K562 (cell line): ENCODE results near the gene RBBP8. TPM values are rescaled to one million over a fixed set of nuclear protein-coding genes. Genes with fewer than 3 reads are reported as not detected.

Source experiments
- ATAC-seq: fragments of 200-7000 bp; cut with Tn5 transposase; 3 replicates; pipeline ENCODE4 v1.9.1; 2020; ENCODE audit warnings: moderate library complexity
- BruUV-seq: library from RNA; stranded (reverse); fragments of 400-500 nt; replicated peaks from 2 replicates; lab custom pipeline; 2021; lab: Mats Ljungman, UMichigan
- CTCF ChIA-PET: fragments of 300-600 bp; formaldehyde crosslinking; extraction: SDS; loops from one replicate; lab custom pipeline; 2021; ENCODE audit warnings: low intra/inter-chr PET ratio; lab: Yijun Ruan, JAX
- POLR2A ChIA-PET: fragments of 300-600, 350-650 bp; sonication (Branson Sonifier 250); formaldehyde crosslinking; extraction: SDS; loops from one replicate; lab custom pipeline; 2021; ENCODE audit warnings: antibody characterized with exemption, inconsistent platforms; lab: Yijun Ruan, JAX
- DNase-seq, 4 experiments: peaks; one replicate each; pipeline versions ENCODE4 v3.0.0 to v3.0.0-alpha.2; 2011 to 2018; ENCODE audit warnings: low spot score in 3 of 4, mixed read lengths in 3 of 4; ENCODE audit errors: extremely low read depth in 1 of 4
- FAIRE-seq: peaks from 2 replicates; lab custom pipeline; 2011; peaks lifted over from hg19 to GRCh38; lab: Jason Lieb, UNC
- H2AFZ ChIP-seq: 2 replicates; pipeline ENCODE4 v1.6.0; 2011; ENCODE audit warnings: low read depth, low read length, control low read depth, inconsistent platforms
- H3K27ac ChIP-seq: fragments of 200-600 bp; 3 replicates; pipeline ENCODE4 v1.8.0; 2011; ENCODE audit warnings: low read depth, mild to moderate bottlenecking, control low read depth, inconsistent platforms, low read length, moderate library complexity, mixed read lengths; ENCODE audit errors: extremely low read depth
- H3K27me3 ChIP-seq, 2 experiments: fragments of 300-600 bp in 1 of 2; 2 replicates in 1 of 2; 3 replicates in 1 of 2; pipeline versions ENCODE4 v1.6.0 to v1.8.0; 2011; ENCODE audit warnings: inconsistent platforms in 2 of 2, low read length in 2 of 2, mild to moderate bottlenecking in 1 of 2, mixed read lengths in 1 of 2, moderate library complexity in 1 of 2; ENCODE audit not compliant: control insufficient read depth in 2 of 2, insufficient read depth in 2 of 2
- H3K36me3 ChIP-seq: fragments of 300-600 bp; 3 replicates; pipeline ENCODE4 v1.8.0; 2011; ENCODE audit warnings: mild to moderate bottlenecking, low read length, inconsistent platforms; ENCODE audit not compliant: control insufficient read depth, insufficient read depth
- H3K4me1 ChIP-seq, 2 experiments: fragments of 200-600 bp in 1 of 2; replicated peaks in 1 of 2; 2 replicates in 1 of 2; 3 replicates in 1 of 2; pipeline versions ENCODE4 v1.5.1 to v1.8.0; 2011; ENCODE audit warnings: inconsistent platforms in 2 of 2, low read length in 2 of 2, mild to moderate bottlenecking in 1 of 2, mixed read lengths in 1 of 2, moderate library complexity in 1 of 2; ENCODE audit not compliant: control insufficient read depth in 2 of 2, insufficient read depth in 2 of 2
- H3K4me2 ChIP-seq: 2 replicates; pipeline ENCODE4 v1.6.1; 2011; ENCODE audit warnings: low read length, control low read depth, inconsistent platforms, mixed read lengths; ENCODE audit not compliant: insufficient read depth
- H3K4me3 ChIP-seq: fragments of 200-600 bp; sonication (generic), shearing (Covaris generic); 2 replicates; pipeline ENCODE4 v1.5.1; 2016; ENCODE audit warnings: control low read depth, inconsistent platforms
- H3K79me2 ChIP-seq: fragments of 200-600 bp; 3 replicates; pipeline ENCODE4 v1.8.0; 2011; ENCODE audit warnings: low read length, inconsistent platforms; ENCODE audit not compliant: control insufficient read depth, insufficient read depth
- H3K9ac ChIP-seq, 2 experiments: 2 replicates each; pipeline versions ENCODE4 v1.6.0 to v1.6.1; 2011; ENCODE audit warnings: low read depth in 2 of 2, low read length in 2 of 2, control low read depth in 1 of 2, inconsistent platforms in 1 of 2, mild to moderate bottlenecking in 1 of 2, mixed read lengths in 1 of 2; ENCODE audit not compliant: insufficient read depth in 1 of 2
- H3K9me1 ChIP-seq: one replicate; pipeline ENCODE4 v1.6.0; 2011; ENCODE audit warnings: inconsistent platforms, mild to moderate bottlenecking, low read length, moderate library complexity; ENCODE audit not compliant: control insufficient read depth, insufficient read depth
- H3K9me3 ChIP-seq: replicated peaks from 2 replicates; pipeline ENCODE4 v1.5.1; 2011; ENCODE audit warnings: low read depth, low read length, inconsistent platforms; ENCODE audit not compliant: control insufficient read depth, insufficient read depth
- H4K20me1 ChIP-seq: replicated peaks from 2 replicates; pipeline ENCODE4 v1.6.1; 2011; ENCODE audit warnings: low read length, inconsistent platforms, mixed read lengths; ENCODE audit not compliant: control insufficient read depth, insufficient read depth
- ZBTB2 ChIP-seq: fragments of 450-650 bp; IDR thresholded peaks from 2 replicates; pipeline ENCODE4 v1.6.1; 2016; ENCODE audit warnings: antibody characterized with exemption
- ZNF23 ChIP-seq: fragments of 250-450 bp; sonication (Bioruptor Pico); IDR thresholded peaks from 2 replicates; pipeline ENCODE4 v1.4.0; 2020; ENCODE audit warnings: mild to moderate bottlenecking
- ZNF253 ChIP-seq: fragments of 250-450 bp; sonication (Bioruptor Pico); conservative IDR thresholded peaks from 2 replicates; pipeline ENCODE4 v1.6.1; 2021; ENCODE audit warnings: mild to moderate bottlenecking
- ZNF384 ChIP-seq: IDR thresholded peaks from 2 replicates; pipeline ENCODE4 v1.6.1; 2012; ENCODE audit warnings: low read depth, low read length, improper control_type of control experiment
- WGBS: fragments of 100-300 bp; shearing (Covaris generic); methylation state at CpG from one replicate; pipeline ENCODE4 v1.1.6; 2016; ENCODE audit warnings: low coverage, mixed read lengths; ENCODE audit not compliant: insufficient coverage; ENCODE audit errors: missing lambda C conversion rate; 5-methylcytosine and 5-hydroxymethylcytosine counted together
- in situ Hi-C: fragments of 300-500 bp; cut with MboI; formaldehyde crosslinking; loops from 4 replicates; pipeline ENCODE4 v1.15.0; 2018; ENCODE audit warnings: inconsistent platforms, mixed read lengths
- intact Hi-C: fragments of 100-400 bp; cut with micrococcal nuclease; formaldehyde crosslinking; loops from 2 replicates; pipeline ENCODE4 v1.14.2; 2022
- polyA plus RNA-seq, 8 experiments: library from polyadenylated mRNA; depleted of rRNA in 4 of 8; stranded (reverse) in 5 of 8; unstranded in 3 of 8; fragments of >200 nt; fragmentation: Nextera tagmentation in 2 of 8; fragmentation: Illumina TruSeq in 1 of 8; extraction: Ambion mirVana in 2 of 8; extraction: Trizol in 1 of 8; gene quantifications; 2 replicates each; pipeline versions ENCODE4 v1.2.1 to v1.2.3, GENCODE V29; 2011 to 2014; ENCODE audit warnings: inconsistent platforms in 1 of 8, missing spikeins in 1 of 8
- total RNA-seq, 7 experiments: library from RNA; depleted of rRNA in 6 of 7; stranded (reverse); fragments of >200 nt in 6 of 7; fragmentation: Illumina TruSeq in 2 of 7; extraction: Trizol in 2 of 7; gene quantifications; 2 replicates each; pipeline versions ENCODE4 v1.2.1 to v1.2.3, GENCODE V29; 2011 to 2021; ENCODE audit warnings: low replicate concordance in 1 of 7

The RBBP8 gene
- total and polyA plus RNA-seq, 9 of the 15 experiments (the other 6 are each of a cell fraction or from before 2014, with no cell fraction given) = 28.4 to 63.1 (median 48.9) TPM

GRCh38 chr18:23057096-23057495 lies 124.0 kb downstream of the RBBP8 start:
- H3K9ac ChIP-seq = no peak overlapping the region
- no peak overlapping the region for H3K27ac ChIP-seq
- ChIA-PET POLR2A (interaction anchor here (1.5 kb wide), 1 partner anchor 21 kb away, joined by 3 read pairs; no protein-coding TSS in a partner anchor), CTCF (no interaction called here)
- H2AFZ ChIP-seq = no peak overlapping the region
- H3K4me3 ChIP-seq = no peak overlapping the region
- no peak for ATAC-seq
- H3K4me2 ChIP-seq = no peak overlapping the region
- no peaks in the 10 kb centered on the region for H3K9me3 ChIP-seq
- no peaks in the 10 kb centered on the region for H4K20me1 ChIP-seq
- intact Hi-C loops = no loop called here
- WGBS = 3% methylated on average over 2 of the region's 2 CpGs
- DNase-seq = no peak
- peaks cover 47 to 50% of the 10 kb centered on the region in 2 experiments for H3K27me3 ChIP-seq
- no peaks in the 10 kb centered on the region for H3K79me2 ChIP-seq
- H3K4me1 ChIP-seq = no peaks in the 10 kb centered on the region
- in situ Hi-C loops = no loop called here
- no TSS peak for BruUV-seq
- no peaks in the 10 kb centered on the region for H3K36me3 ChIP-seq
- TF ChIP-seq ZNF253 (no peak), ZNF384 (no peak), ZBTB2 (no peak), ZNF23 (no peak)
- no peak for FAIRE-seq
- no peaks in the 10 kb centered on the region for H3K9me1 ChIP-seq
